ENCODE results near the gene ZMYND11. TPM values are rescaled to one million over a fixed set of nuclear protein-coding genes. Genes with fewer than 3 reads are reported as not detected.

ZMYND11 gene
- total and polyA plus RNA-seq, 12 donors: 26.6 to 95.4 (median 78.6) TPM

- peaks cover 3 to 53% (median 35%) of the 10 kb centered on the region in 9 donors for H3K4me1 ChIP-seq
- peaks cover 0 to 18% (median 0%) of the 10 kb centered on the region in 7 donors for H3K27me3 ChIP-seq
- no peak for TF ChIP-seq CTCF (IDR thresholded peaks at IDR 0.05)
- no peaks in the 10 kb centered on the region for H3K9me3 ChIP-seq
- intact Hi-C loops (cut with DNase I): no loop called here
- H3K4me3 ChIP-seq: peak overlapping the region in 7 of 10 donors; percentile 76 to 98 (median 92)
- ATAC-seq (no peak), DNase-seq (no peak)
- H3K36me3 ChIP-seq: no peaks in the 10 kb centered on the region
- 73 to 75% methylated on average over 10 of the region's 10 CpGs for WGBS, 2 donors
- H3K27ac ChIP-seq: peak overlapping the region in 2 of 10 donors; percentile 96 to 98
These were observed 2.0 kb upstream of the ZMYND11 start for GRCh38 chr10:132946-133898.

- intact Hi-C loops (cut with DNase I): no loop called here
- 0 to 1% methylated on average over 82 to 84 of the region's 84 CpGs for whole genome bisulfite sequencing, 2 donors
- no peaks in the 10 kb centered on the region for H3K36me3 ChIP-seq
These were observed 766 bp upstream of the ZMYND11 start for GRCh38 chr10:134247-135131.

GRCh38 chr10:135601-136464 lies 578 bp downstream of the ZMYND11 start:
- H3K4me1 ChIP-seq: peaks cover 3 to 57% (median 38%) of the 10 kb centered on the region in 9 donors
- peak; percentile 64 to 75 for DNase-seq
- intact Hi-C loops (cut with DNase I): no loop called here

More at GRCh38 chr10:134247-135131, 766 bp upstream of the ZMYND11 start:
- peak; percentile 23 to 43 for DNase-seq
- no peaks in the 10 kb centered on the region for H3K9me3 ChIP-seq
- peaks cover 3 to 59% (median 35%) of the 10 kb centered on the region in 9 donors for H3K4me1 ChIP-seq
- peak overlapping the region; percentile 65 to 98 (median 90) for H3K4me3 ChIP-seq
- ATAC-seq: peak; percentile 5 to 62 (median 30)
- TF ChIP-seq CTCF (IDR thresholded peaks at IDR 0.05): peak in 4 of 9 donors; percentile 6 to 40 (median 10)
- peaks cover 0 to 18% (median 0%) of the 10 kb centered on the region in 7 donors for H3K27me3 ChIP-seq
- peak overlapping the region; percentile 94 to 98 (median 97) for H3K27ac ChIP-seq

More at GRCh38 chr10:135601-136464, 578 bp downstream of the ZMYND11 start:
- peak in 1 of 9 donors; percentile 8 for TF ChIP-seq CTCF (IDR thresholded peaks at IDR 0.05)
- ATAC-seq: peak; percentile 40 to 72 (median 60)
- WGBS, 2 donors: 0 to 1% methylated on average over 82 to 111 of the region's 112 CpGs
- peak overlapping the region; percentile 94 to 98 (median 97) for H3K27ac ChIP-seq
- H3K27me3 ChIP-seq: peaks cover 0 to 18% (median 0%) of the 10 kb centered on the region in 7 donors
- no peaks in the 10 kb centered on the region for H3K9me3 ChIP-seq
- peak overlapping the region; percentile 73 to 98 (median 90) for H3K4me3 ChIP-seq
- no peaks in the 10 kb centered on the region for H3K36me3 ChIP-seq

Measured in heart right ventricle (tissue), 16 donors.